Keratinocyte (primary cell): ENCODE results near the gene GRIA4. TPM values are rescaled to one million over a fixed set of nuclear protein-coding genes. Genes with fewer than 3 reads are reported as not detected.

Experiments
- DNase-seq: peaks from one replicate; pipeline ENCODE4 v3.0.0-alpha.2; 2011; ENCODE audit warnings: low read depth, missing footprints, low spot score
- FAIRE-seq: peaks from 2 replicates; lab custom pipeline; 2011; peaks lifted over from hg19 to GRCh38; lab: Jason Lieb, UNC
- H2AFZ ChIP-seq: 2 replicates; pipeline ENCODE4 v1.6.0; 2012; ENCODE audit warnings: low read length, control low read depth, inconsistent platforms; ENCODE audit not compliant: control insufficient read depth
- H3K27ac ChIP-seq: 2 replicates; pipeline ENCODE4 v1.5.1; 2011; ENCODE audit warnings: low read length; ENCODE audit not compliant: control insufficient read depth, insufficient read depth
- H3K27me3 ChIP-seq: 3 replicates; pipeline ENCODE4 v1.6.0; 2011; ENCODE audit warnings: low read length; ENCODE audit not compliant: control insufficient read depth, insufficient read depth; ENCODE audit errors: extremely low read depth
- H3K36me3 ChIP-seq, 2 experiments: 2 replicates in 1 of 2; 3 replicates in 1 of 2; pipeline ENCODE4 v1.5.1; 2011; ENCODE audit warnings: low read length in 2 of 2, mild to moderate bottlenecking in 1 of 2; ENCODE audit not compliant: control insufficient read depth in 2 of 2, insufficient read depth in 2 of 2; ENCODE audit errors: extremely low read depth in 1 of 2
- H3K4me1 ChIP-seq: 3 replicates; pipeline ENCODE4 v1.5.1; 2011; ENCODE audit warnings: low read length; ENCODE audit not compliant: control insufficient read depth, insufficient read depth; ENCODE audit errors: extremely low read depth
- H3K4me2 ChIP-seq: 3 replicates; pipeline ENCODE4 v1.6.0; 2011; ENCODE audit warnings: low read depth, low read length; ENCODE audit not compliant: control insufficient read depth, insufficient read depth; ENCODE audit errors: extremely low read depth
- H3K4me3 ChIP-seq, 3 experiments: fragments of 200-600 bp in 1 of 3; sonication (generic) in 1 of 3; 2 replicates in 2 of 3; 3 replicates in 1 of 3; pipeline ENCODE4 v1.5.1; 2011 to 2016; ENCODE audit warnings: low read length in 3 of 3, mild to moderate bottlenecking in 3 of 3, control low read depth in 2 of 3, inconsistent platforms in 1 of 3, low read depth in 1 of 3, mixed read lengths in 1 of 3, mixed run types in 1 of 3, moderate library complexity in 1 of 3; ENCODE audit not compliant: control insufficient read depth in 2 of 3, insufficient read depth in 2 of 3; ENCODE audit errors: extremely low read depth in 1 of 3
- H3K79me2 ChIP-seq: 2 replicates; pipeline ENCODE4 v1.6.0; 2012; ENCODE audit warnings: low read length; ENCODE audit not compliant: control insufficient read depth, insufficient read depth
- H3K9ac ChIP-seq: 3 replicates; pipeline ENCODE4 v1.6.0; 2011; ENCODE audit warnings: low read length; ENCODE audit not compliant: control insufficient read depth, insufficient read depth; ENCODE audit errors: extremely low read depth
- H3K9me1 ChIP-seq: 3 replicates; pipeline ENCODE4 v1.6.0; 2011; ENCODE audit warnings: low read length; ENCODE audit not compliant: control insufficient read depth, insufficient read depth; ENCODE audit errors: extremely low read depth
- H3K9me3 ChIP-seq: 2 replicates; pipeline ENCODE4 v1.5.1; 2012; ENCODE audit warnings: low read depth, low read length; ENCODE audit not compliant: control insufficient read depth
- H4K20me1 ChIP-seq: 3 replicates; pipeline ENCODE4 v1.6.0; 2011; ENCODE audit warnings: low read length; ENCODE audit not compliant: control insufficient read depth, insufficient read depth; ENCODE audit errors: extremely low read depth
- EZH2 ChIP-seq: IDR thresholded peaks from one replicate; pipeline ENCODE4 v1.6.1; 2012; ENCODE audit warnings: inconsistent platforms, mild to moderate bottlenecking, low read length, moderate library complexity
- dilution Hi-C: fragments of 300-500 bp; cut with MboI; formaldehyde crosslinking; loops from one replicate; pipeline ENCODE4 v1.7.0; 2020; ENCODE audit warnings: low sequenced_read_pairs; ENCODE audit not compliant: extremely low pct_ligation_motif_present
- polyA minus RNA-seq, 3 experiments: library from RNA; depleted of rRNA, polyadenylated mRNA; stranded (reverse); fragments of >200 nt; gene quantifications; 1 replicate in 1 of 3; 2 replicates in 1 of 3; 3 replicates in 1 of 3; pipeline ENCODE4 v1.2.3, GENCODE V29; 2011
- polyA plus RNA-seq, 5 experiments: library from polyadenylated mRNA; depleted of rRNA in 3 of 5; stranded (reverse) in 3 of 5; stranded (forward) in 1 of 5; unstranded in 1 of 5; fragments of >200 nt; gene quantifications; 1 replicate in 1 of 5; 2 replicates in 3 of 5; 3 replicates in 1 of 5; pipeline versions ENCODE4 v1.2.1 to v1.2.3, GENCODE V29; 2011 to 2012; ENCODE audit warnings: missing spikeins in 2 of 5, low read depth in 1 of 5, low replicate concordance in 1 of 5
- TF ChIP-seq, protein P1 (sequence below), 3 experiments: IDR thresholded peaks in 1 of 3; conservative IDR thresholded peaks in 1 of 3; optimal IDR thresholded peaks in 1 of 3; 2 replicates in 2 of 3; 3 replicates in 1 of 3; pipeline versions ENCODE3 to v1.5.1; 2011; ENCODE audit warnings: low read length in 3 of 3, mild to moderate bottlenecking in 3 of 3, moderate library complexity in 2 of 3, control low read depth in 1 of 3, inconsistent platforms in 1 of 3; ENCODE audit not compliant: insufficient read depth in 2 of 3; ENCODE audit errors: extremely low read depth in 1 of 3

GRIA4 gene
- not detected in 3 replicates for polyA plus RNA-seq
- not detected for polyA plus RNA-seq (2011; ENCODE audit: low read depth)
- polyA plus RNA-seq (2011; cell fraction: cytosol; rRNA removed): not detected in 2 replicates
- polyA plus RNA-seq (2011; cell fraction: nucleus; rRNA removed): not detected in 2 replicates
- not detected in 2 replicates for polyA plus RNA-seq (2012; ENCODE audit: low replicate concordance)
- polyA minus RNA-seq: not detected in 3 replicates
- not detected for polyA minus RNA-seq (2011; cell fraction: cytosol; rRNA and poly(A)+ RNA removed)
- not detected in 2 replicates for polyA minus RNA-seq (2011; cell fraction: nucleus; rRNA and poly(A)+ RNA removed)

DNA sequence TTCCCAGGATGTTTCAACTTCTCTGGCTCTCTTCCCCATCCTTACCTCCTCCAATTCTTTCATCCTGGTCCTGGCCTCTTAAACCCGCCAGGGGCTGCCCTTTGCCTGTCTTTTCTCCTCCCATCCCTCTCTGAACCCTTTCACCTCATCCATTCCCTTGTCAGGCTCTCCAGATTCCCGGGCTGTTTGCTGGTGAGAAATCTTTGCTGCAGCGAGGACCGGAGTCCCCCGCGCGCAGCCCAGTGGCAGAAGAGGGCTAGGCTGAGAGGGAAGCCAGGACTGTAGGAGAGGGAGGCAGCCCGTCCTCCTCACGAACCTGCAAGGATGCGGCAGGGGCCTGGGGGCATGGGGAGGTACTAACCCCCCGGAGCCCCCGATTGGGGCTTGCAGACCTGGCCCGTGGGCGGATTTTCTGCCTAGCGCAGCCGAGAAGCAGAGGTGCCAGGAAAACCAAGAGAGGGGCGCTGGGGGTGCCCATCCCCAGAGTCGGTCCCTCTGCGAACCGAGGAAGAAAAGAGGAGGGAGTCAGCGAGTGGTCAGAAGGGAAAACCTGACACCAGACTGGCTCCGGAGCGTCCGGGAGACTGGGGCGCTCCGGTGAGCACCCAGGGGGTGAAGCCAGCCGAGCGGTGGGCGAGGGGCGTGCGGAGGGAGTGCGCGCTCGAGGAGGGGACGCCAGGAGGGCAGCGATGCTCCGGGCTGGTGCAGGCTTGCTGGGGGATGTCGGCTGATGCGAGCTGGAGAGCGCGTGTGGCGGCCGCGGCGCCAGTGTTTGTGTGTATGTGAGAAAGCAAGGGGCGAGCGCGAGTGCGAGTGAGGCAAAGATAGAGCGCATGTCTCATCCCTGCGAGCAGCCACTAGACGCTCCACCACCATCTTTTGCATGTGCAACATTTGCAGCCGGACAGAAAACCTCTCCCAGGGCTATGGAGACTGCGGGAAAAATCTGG lies at the start of gene GRIA4:
GRIA4 (plus strand) TSS at position 242 of the 950 bp plus-strand sequence. CDS start 925 bp downstream, outside the sequence.
- Histone ChIP-seq H3K79me2 (no peaks in the 10 kb centered on the region), H3K4me3 (peak within 1 kb of the TSS in 1 of 3 experiments; percentile 27), H3K36me3 (no peaks in the 10 kb centered on the region), H4K20me1 (no peaks in the 10 kb centered on the region), H3K9ac (no peak within 1 kb of the TSS), H3K27me3 (peaks cover 35% of the 10 kb centered on the region), H3K9me3 (no peaks in the 10 kb centered on the region), H3K9me1 (no peaks in the 10 kb centered on the region), H3K27ac (no peak within 1 kb of the TSS), H3K4me1 (peaks cover 13% of the 10 kb centered on the region), H2AFZ (peak within 1 kb of the TSS; percentile 36), H3K4me2 (peak within 1 kb of the TSS; percentile 49)
- no peak for DNase-seq
- TF ChIP-seq EZH2: peak; percentile 69
- TF ChIP-seq, protein P1, sequence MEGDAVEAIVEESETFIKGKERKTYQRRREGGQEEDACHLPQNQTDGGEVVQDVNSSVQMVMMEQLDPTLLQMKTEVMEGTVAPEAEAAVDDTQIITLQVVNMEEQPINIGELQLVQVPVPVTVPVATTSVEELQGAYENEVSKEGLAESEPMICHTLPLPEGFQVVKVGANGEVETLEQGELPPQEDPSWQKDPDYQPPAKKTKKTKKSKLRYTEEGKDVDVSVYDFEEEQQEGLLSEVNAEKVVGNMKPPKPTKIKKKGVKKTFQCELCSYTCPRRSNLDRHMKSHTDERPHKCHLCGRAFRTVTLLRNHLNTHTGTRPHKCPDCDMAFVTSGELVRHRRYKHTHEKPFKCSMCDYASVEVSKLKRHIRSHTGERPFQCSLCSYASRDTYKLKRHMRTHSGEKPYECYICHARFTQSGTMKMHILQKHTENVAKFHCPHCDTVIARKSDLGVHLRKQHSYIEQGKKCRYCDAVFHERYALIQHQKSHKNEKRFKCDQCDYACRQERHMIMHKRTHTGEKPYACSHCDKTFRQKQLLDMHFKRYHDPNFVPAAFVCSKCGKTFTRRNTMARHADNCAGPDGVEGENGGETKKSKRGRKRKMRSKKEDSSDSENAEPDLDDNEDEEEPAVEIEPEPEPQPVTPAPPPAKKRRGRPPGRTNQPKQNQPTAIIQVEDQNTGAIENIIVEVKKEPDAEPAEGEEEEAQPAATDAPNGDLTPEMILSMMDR (optimal IDR thresholded peaks at IDR 0.05 in 1 of 3, IDR thresholded peaks at IDR 0.05 in 1 of 3, conservative IDR thresholded peaks at IDR 0.05 in 1 of 3; ENCODE audit: extremely low read depth in 1 of 3, insufficient read depth in 2 of 3, low read length in 3 of 3): no peak
- no peak for FAIRE-seq
- dilution Hi-C loops: no loop called here

DNA sequence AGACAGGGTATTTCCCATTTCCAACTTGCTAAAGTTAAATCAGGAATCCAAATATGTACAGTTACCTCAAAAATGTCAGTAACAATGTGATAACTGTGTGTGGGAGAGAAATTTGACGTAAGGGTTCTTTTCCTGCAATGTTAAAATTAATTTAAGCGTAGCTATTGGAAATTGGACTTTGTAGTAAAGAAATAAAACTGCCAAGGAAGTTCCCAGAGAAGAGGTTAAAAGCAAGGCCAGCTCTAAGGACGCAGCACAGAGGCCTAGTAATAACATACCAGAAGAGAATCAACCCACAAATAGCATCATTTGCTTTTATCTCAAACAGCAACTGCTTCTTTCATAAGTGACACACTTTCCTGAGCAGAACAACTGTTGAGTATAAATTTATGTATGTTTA lies 36.8 kb upstream of the GRIA4 start:
- dilution Hi-C loops: no loop called here
- Histone ChIP-seq H3K4me1 (no peaks in the 10 kb centered on the region), H3K4me2 (no peak overlapping the region), H3K79me2 (no peaks in the 10 kb centered on the region), H2AFZ (no peak overlapping the region), H3K4me3 (no peak overlapping the region), H4K20me1 (no peaks in the 10 kb centered on the region), H3K36me3 (no peaks in the 10 kb centered on the region), H3K9ac (no peak overlapping the region), H3K27me3 (no peaks in the 10 kb centered on the region), H3K9me1 (no peaks in the 10 kb centered on the region), H3K9me3 (no peaks in the 10 kb centered on the region), H3K27ac (no peak overlapping the region)
- DNase-seq: no peak
- TF ChIP-seq EZH2: no peak
- TF ChIP-seq, protein P1 (optimal IDR thresholded peaks at IDR 0.05 in 1 of 3, IDR thresholded peaks at IDR 0.05 in 1 of 3, conservative IDR thresholded peaks at IDR 0.05 in 1 of 3; ENCODE audit: extremely low read depth in 1 of 3, insufficient read depth in 2 of 3, low read length in 3 of 3): no peak
- FAIRE-seq: no peak
